IMR-90 (cell line): ENCODE results near the gene DLG5. TPM values are rescaled to one million over a fixed set of nuclear protein-coding genes. Genes with fewer than 3 reads are reported as not detected.

Experiments
- ATAC-seq: fragments of 200-7000 bp; cut with Tn5 transposase; 2 replicates; pipeline ENCODE4 v1.9.1; 2020; ENCODE audit warnings: low read depth, mild to moderate bottlenecking, moderate library complexity
- BruUV-seq: library from RNA; stranded (reverse); fragments of 400-500 nt; replicated peaks from 2 replicates; lab custom pipeline; 2021; lab: Mats Ljungman, UMichigan
- CTCF ChIA-PET: fragments of 300-600 bp; formaldehyde crosslinking; extraction: SDS; loops from one replicate; lab custom pipeline; 2021; ENCODE audit warnings: antibody characterized with exemption; lab: Yijun Ruan, JAX
- POLR2A ChIA-PET: fragments of 300-600 bp; sonication (Branson Sonifier 250); formaldehyde crosslinking; loops from one replicate; lab custom pipeline; 2022; ENCODE audit warnings: antibody characterized with exemption; ENCODE audit not compliant: unreplicated experiment; lab: Charles Lee
- DNase-seq: peaks from one replicate; pipeline ENCODE4 v3.0.0; 2013
- H2AFZ ChIP-seq: replicated peaks from 2 replicates; pipeline ENCODE3; 2013; ENCODE audit warnings: low read length, mild to moderate bottlenecking; ENCODE audit not compliant: poor library complexity
- H2AK5ac ChIP-seq: 2 replicates; pipeline ENCODE4 v1.6.1; 2013; ENCODE audit warnings: low read depth, low read length, inconsistent platforms
- H2AK9ac ChIP-seq: replicated peaks from 2 replicates; pipeline ENCODE3; 2013; ENCODE audit warnings: mild to moderate bottlenecking, low read depth, low read length, moderate library complexity; ENCODE audit not compliant: poor library complexity
- H2BK120ac ChIP-seq: 2 replicates; pipeline ENCODE4 v1.6.1; 2013; ENCODE audit warnings: low read depth, low read length, inconsistent platforms
- H2BK15ac ChIP-seq: 3 replicates; pipeline ENCODE4 v1.6.1; 2013; ENCODE audit warnings: low read depth, low read length, inconsistent platforms
- H2BK20ac ChIP-seq: 2 replicates; pipeline ENCODE4 v1.6.1; 2013; ENCODE audit warnings: low read depth, mild to moderate bottlenecking, inconsistent platforms, low read length, moderate library complexity
- H2BK5ac ChIP-seq: 2 replicates; pipeline ENCODE4 v1.6.1; 2013; ENCODE audit warnings: mild to moderate bottlenecking, low read depth, low read length, inconsistent platforms; ENCODE audit not compliant: poor library complexity, severe bottlenecking
- H3K14ac ChIP-seq: replicated peaks from 2 replicates; pipeline ENCODE4 v1.6.1; 2013; ENCODE audit warnings: low read depth, low read length, inconsistent platforms
- H3K18ac ChIP-seq: 2 replicates; pipeline ENCODE4 v1.6.1; 2013; ENCODE audit warnings: low read depth, low read length, control low read depth
- H3K23ac ChIP-seq: 2 replicates; pipeline ENCODE4 v1.6.1; 2013; ENCODE audit warnings: low read depth, low read length, inconsistent platforms
- H3K27ac ChIP-seq: 2 replicates; pipeline ENCODE4 v1.5.1; 2013; ENCODE audit warnings: mild to moderate bottlenecking, control low read depth, low read length; ENCODE audit not compliant: insufficient read depth
- H3K27me3 ChIP-seq: 2 replicates; pipeline ENCODE4 v1.6.1; 2013; ENCODE audit warnings: low read length; ENCODE audit not compliant: control insufficient read depth, insufficient read depth
- H3K36me3 ChIP-seq: 2 replicates; pipeline ENCODE4 v1.6.1; 2013; ENCODE audit warnings: low read length, mixed read lengths; ENCODE audit not compliant: control insufficient read depth, insufficient read depth
- H3K4ac ChIP-seq: 2 replicates; pipeline ENCODE4 v1.6.1; 2013; ENCODE audit warnings: low read depth, low read length, inconsistent platforms
- H3K4me1 ChIP-seq: 2 replicates; pipeline ENCODE4 v1.6.1; 2013; ENCODE audit warnings: low read length, mixed read lengths; ENCODE audit not compliant: control insufficient read depth, insufficient read depth
- H3K4me2 ChIP-seq: 2 replicates; pipeline ENCODE4 v1.6.1; 2013; ENCODE audit warnings: low read depth, mild to moderate bottlenecking, control low read depth, low read length, moderate library complexity
- H3K4me3 ChIP-seq: 2 replicates; pipeline ENCODE4 v1.5.1; 2013; ENCODE audit warnings: low read depth, mild to moderate bottlenecking, control low read depth, low read length, moderate library complexity; ENCODE audit not compliant: insufficient read depth
- H3K56ac ChIP-seq: 2 replicates; pipeline ENCODE4 v1.6.1; 2013; ENCODE audit warnings: low read length, inconsistent platforms; ENCODE audit not compliant: insufficient read depth; ENCODE audit errors: extremely low read depth
- H3K79me1 ChIP-seq, 2 experiments: 2 replicates each; pipeline ENCODE4 v1.6.1; 2013; ENCODE audit warnings: low read length in 2 of 2, inconsistent platforms in 1 of 2, low read depth in 1 of 2
- H3K9ac ChIP-seq: 2 replicates; pipeline ENCODE4 v1.6.1; 2013; ENCODE audit warnings: low read depth, low read length, control low read depth
- H3K9me1 ChIP-seq: 2 replicates; pipeline ENCODE4 v1.6.1; 2013; ENCODE audit warnings: low read length, inconsistent platforms; ENCODE audit not compliant: insufficient read depth
- H3K9me3 ChIP-seq: 2 replicates; pipeline ENCODE4 v1.6.1; 2013; ENCODE audit warnings: low read length; ENCODE audit not compliant: control insufficient read depth, insufficient read depth
- H4K20me1 ChIP-seq: 2 replicates; pipeline ENCODE4 v1.6.1; 2013; ENCODE audit warnings: low read length, inconsistent platforms; ENCODE audit not compliant: insufficient read depth
- H4K5ac ChIP-seq: 2 replicates; pipeline ENCODE4 v1.6.1; 2013; ENCODE audit warnings: mild to moderate bottlenecking, low read depth, low read length, control low read depth
- H4K8ac ChIP-seq, 2 experiments: 2 replicates each; pipeline ENCODE4 v1.6.1; 2013; ENCODE audit warnings: low read depth in 2 of 2, low read length in 2 of 2, control low read depth in 1 of 2, inconsistent platforms in 1 of 2
- H4K91ac ChIP-seq: 2 replicates; pipeline ENCODE4 v1.6.1; 2013; ENCODE audit warnings: low read depth, low read length, inconsistent platforms; ENCODE audit not compliant: insufficient read depth
- CEBPB ChIP-seq: IDR thresholded peaks from 2 replicates; pipeline ENCODE4 v1.6.1; 2012; ENCODE audit warnings: low read depth, low read length, improper control_type of control experiment
- MAFK ChIP-seq: IDR thresholded peaks from 2 replicates; pipeline ENCODE4 v1.6.1; 2012; ENCODE audit warnings: low read depth, low read length, improper control_type of control experiment
- MAZ ChIP-seq: IDR thresholded peaks from 2 replicates; pipeline ENCODE4 v1.6.1; 2012; ENCODE audit warnings: low read depth, mild to moderate bottlenecking, low read length, improper control_type of control experiment, moderate library complexity, borderline replicate concordance
- MXI1 ChIP-seq: IDR thresholded peaks from 2 replicates; pipeline ENCODE4 v1.6.1; 2012; ENCODE audit warnings: low read depth, mild to moderate bottlenecking, low read length, moderate library complexity, borderline replicate concordance
- NFE2L2 ChIP-seq: fragments of 150-350 bp; IDR thresholded peaks from 2 replicates; pipeline ENCODE4 v1.6.1; 2016; ENCODE audit warnings: low read depth, mild to moderate bottlenecking, low read length
- POLR2A ChIP-seq: IDR thresholded peaks from 2 replicates; pipeline ENCODE4 v1.6.1; 2012; ENCODE audit warnings: mild to moderate bottlenecking, low read depth, low read length
- RAD21 ChIP-seq: IDR thresholded peaks from 2 replicates; pipeline ENCODE4 v1.6.1; 2012; ENCODE audit warnings: low read length, improper control_type of control experiment
- USF2 ChIP-seq: fragments of 150-350 bp; IDR thresholded peaks from 2 replicates; pipeline ENCODE4 v1.6.1; 2017; ENCODE audit warnings: mild to moderate bottlenecking, antibody characterized with exemption, low read length, low read depth
- WGBS, 2 experiments: methylation state at CpG; one replicate each; pipeline versions ENCODE4 v1.1.5 to v1.1.7; 2013; ENCODE audit warnings: missing lambda C conversion rate in 2 of 2; ENCODE audit not compliant: insufficient read length in 1 of 2; ENCODE audit errors: extremely low coverage in 2 of 2; 5-methylcytosine and 5-hydroxymethylcytosine counted together
- dilution Hi-C: fragments of 300-500 bp; cut with HindIII; formaldehyde crosslinking; loops from one replicate; pipeline ENCODE4 v1.14.3; 2018; ENCODE audit warnings: low sequenced_read_pairs; ENCODE audit not compliant: unreplicated experiment
- in situ Hi-C: fragments of 300-500 bp; cut with MboI; formaldehyde crosslinking; loops from 3 replicates; pipeline ENCODE4 v1.14.3; 2019; ENCODE audit warnings: low sequenced_read_pairs, inconsistent platforms, mixed read lengths
- intact Hi-C: fragments of 100-400 bp; cut with micrococcal nuclease; formaldehyde crosslinking; loops from 2 replicates; pipeline ENCODE4 v1.10.0; 2022
- polyA plus RNA-seq, 3 experiments: library from polyadenylated mRNA; depleted of rRNA; stranded (reverse); fragments of >200 nt; gene quantifications; 2 replicates each; pipeline ENCODE4 v1.2.3, GENCODE V29; 2012; ENCODE audit warnings: low replicate concordance in 1 of 3
- total RNA-seq: library from RNA; depleted of rRNA; stranded (reverse); fragments of >200 nt; gene quantifications from 2 replicates; pipeline ENCODE4 v1.2.3, GENCODE V29; 2012

Gene DLG5
- total and polyA plus RNA-seq, 2 of the 4 experiments (the other 2 are of a cell fraction) = 12.7 to 28.7 TPM

GRCh38 chr10:77809336-77809735 lies 117.2 kb downstream of the DLG5 start:
- Histone ChIP-seq H3K27ac (no peak overlapping the region), H2AK5ac (no peak overlapping the region), H3K4me2 (no peak overlapping the region), H3K9me1 (peaks cover 10% of the 10 kb centered on the region; the same call in 1 of the 2 replicates), H3K56ac (no peak overlapping the region), H3K9ac (no peak overlapping the region), H3K27me3 (no peaks in the 10 kb centered on the region), H4K8ac (no peak overlapping the region), H3K36me3 (peaks cover 81% of the 10 kb centered on the region), H4K91ac (no peak overlapping the region), H2AFZ (no peak overlapping the region), H3K4ac (no peak overlapping the region), H3K4me3 (no peak overlapping the region), H3K79me1 (peaks cover 0 to 8% of the 10 kb centered on the region in 2 experiments; a peak in 3 of 4 replicates), H4K5ac (no peak overlapping the region), H2AK9ac (no peak overlapping the region), H3K14ac (no peak overlapping the region), H2BK20ac (no peak overlapping the region), H2BK120ac (no peak overlapping the region), H3K4me1 (no peaks in the 10 kb centered on the region), H2BK5ac (no peak overlapping the region), H3K23ac (no peak overlapping the region), H2BK15ac (no peak overlapping the region), H3K18ac (no peak overlapping the region), H3K9me3 (no peaks in the 10 kb centered on the region), H4K20me1 (no peaks in the 10 kb centered on the region)
- ATAC-seq = no peak
- CTCF ChIA-PET = interaction anchor here (0.7 kb wide), 1 partner anchor 499 kb away, joined by 4 read pairs; no protein-coding TSS in a partner anchor
- no TSS peak for BruUV-seq
- WGBS, 2 experiments = 95% methylated on average over 7 of the region's 8 CpGs; no CpG with 5 or more reads in 1 of the 2 experiments
- POLR2A ChIA-PET = no interaction called here
- TF ChIP-seq RAD21 (no peak), USF2 (no peak), MAZ (no peak), NFE2L2 (no peak), MXI1 (no peak), POLR2A (no peak), MAFK (no peak), CEBPB (no peak)
- dilution Hi-C loops (no loop called here), intact Hi-C loops (no loop called here), in situ Hi-C loops (no loop called here)
- no peak for DNase-seq
